Tibial artery (tissue), 4 donors: Measurements from ENCODE around the gene NFATC1.

Source experiments
- DNase-seq, 2 donors: peaks; one replicate each; pipeline ENCODE4 v3.0.0-alpha.2; 2019
- H3K27ac ChIP-seq, 2 donors: fragments of 200-600 bp; sonication (generic) in 1 of 2; 1 replicate in 1 of 2; 2 replicates in 1 of 2; pipeline ENCODE4 v1.5.1; 2018 to 2019; ENCODE audit warnings: mild to moderate bottlenecking in 1 of 2
- H3K27me3 ChIP-seq, 2 donors: fragments of 200-600 bp; sonication (generic) in 1 of 2; one replicate each; pipeline versions ENCODE4 v1.5.1 to v1.6.0; 2016 to 2019
- H3K36me3 ChIP-seq, 3 donors: fragments of 200-600 bp; sonication (generic) in 2 of 3; one replicate each; pipeline ENCODE4 v1.5.1; 2016 to 2019; ENCODE audit warnings: mild to moderate bottlenecking in 2 of 3
- H3K4me1 ChIP-seq, 4 donors: fragments of 200-600 bp; sonication (generic) in 2 of 4; 1 replicate in 3 of 4; 2 replicates in 1 of 4; pipeline ENCODE4 v1.5.1; 2016 to 2019
- H3K4me3 ChIP-seq, 2 donors: fragments of 200-600 bp; sonication (generic) in 1 of 2; 1 replicate in 1 of 2; 2 replicates in 1 of 2; pipeline ENCODE4 v1.5.1; 2018 to 2019; ENCODE audit warnings: mild to moderate bottlenecking in 2 of 2
- H3K9me3 ChIP-seq, 3 donors: fragments of 200-600 bp; sonication (generic) in 1 of 3; one replicate each; pipeline ENCODE4 v1.5.1; 2016 to 2019
- CTCF ChIP-seq, 2 experiments: fragments of 200-600 bp in 1 of 2; fragments of 450-650 bp in 1 of 2; IDR thresholded peaks; one replicate each; pipeline ENCODE4 v1.5.1; 2017 to 2019; ENCODE audit warnings: antibody characterized with exemption in 2 of 2, mild to moderate bottlenecking in 1 of 2, moderate library complexity in 1 of 2
- intact Hi-C: fragments of 100-400 bp; cut with DNase I; formaldehyde crosslinking; loops from one replicate; pipeline ENCODE4 v1.15.0; 2023; ENCODE audit warnings: low total_unique reads

NFATC1 gene

GRCh38 chr18:79383388-79384056 is 12.2 kb upstream of the NFATC1 start:
- Histone ChIP-seq H3K27ac (no peak overlapping the region), H3K9me3 (no peaks in the 10 kb centered on the region), H3K27me3 (peaks cover 0 to 21% of the 10 kb centered on the region in 2 donors), H3K36me3 (peaks cover 0 to 3% (median 0%) of the 10 kb centered on the region in 3 donors), H3K4me3 (no peak overlapping the region), H3K4me1 (peaks cover 0 to 15% (median 3%) of the 10 kb centered on the region in 4 donors)
- DNase-seq = no peak
- intact Hi-C loops = no loop called here
- no peak for TF ChIP-seq CTCF (IDR thresholded peaks at IDR 0.05)

GRCh38 chr18:79384151-79384807 is 11.5 kb upstream of the NFATC1 start:
- no peaks in the 10 kb centered on the region for H3K9me3 ChIP-seq
- no peak overlapping the region for H3K27ac ChIP-seq
- TF ChIP-seq CTCF (IDR thresholded peaks at IDR 0.05) = no peak
- no peak for DNase-seq
- H3K4me3 ChIP-seq = no peak overlapping the region
- intact Hi-C loops = no loop called here
- no peaks in the 10 kb centered on the region for H3K36me3 ChIP-seq
- H3K4me1 ChIP-seq = peaks cover 0 to 13% (median 2%) of the 10 kb centered on the region in 4 donors
- peaks cover 0 to 21% of the 10 kb centered on the region in 2 donors for H3K27me3 ChIP-seq

GRCh38 chr18:79384834-79385233 is 10.9 kb upstream of the NFATC1 start:
- no peak for DNase-seq
- no peaks in the 10 kb centered on the region for H3K36me3 ChIP-seq
- H3K9me3 ChIP-seq = no peaks in the 10 kb centered on the region
- no peak overlapping the region for H3K27ac ChIP-seq
- no peak overlapping the region for H3K4me3 ChIP-seq
- no peak for TF ChIP-seq CTCF (IDR thresholded peaks at IDR 0.05)
- peaks cover 0 to 26% of the 10 kb centered on the region in 2 donors for H3K27me3 ChIP-seq
- H3K4me1 ChIP-seq = peaks cover 0 to 11% (median 2%) of the 10 kb centered on the region in 4 donors
- intact Hi-C loops = no loop called here

- DNase-seq = no peak
- Histone ChIP-seq H3K27me3 (peaks cover 0 to 27% of the 10 kb centered on the region in 2 donors), H3K4me1 (peaks cover 0 to 11% (median 2%) of the 10 kb centered on the region in 4 donors), H3K36me3 (no peaks in the 10 kb centered on the region), H3K9me3 (no peaks in the 10 kb centered on the region), H3K27ac (no peak overlapping the region), H3K4me3 (no peak overlapping the region)
- no peak for TF ChIP-seq CTCF (IDR thresholded peaks at IDR 0.05)
- intact Hi-C loops = no loop called here
Observed at GRCh38 chr18:79385326-79385707, 10.4 kb upstream of the NFATC1 start.

GRCh38 chr18:79385708-79386341 is 9.9 kb upstream of the NFATC1 start:
- intact Hi-C loops = no loop called here
- TF ChIP-seq CTCF (IDR thresholded peaks at IDR 0.05) = no peak
- no peak for DNase-seq
- peaks cover 0 to 27% of the 10 kb centered on the region in 2 donors for H3K27me3 ChIP-seq
- no peaks in the 10 kb centered on the region for H3K9me3 ChIP-seq
- H3K27ac ChIP-seq = no peak overlapping the region
- H3K4me1 ChIP-seq = peaks cover 0 to 7% (median 2%) of the 10 kb centered on the region in 4 donors
- H3K4me3 ChIP-seq = no peak overlapping the region
- H3K36me3 ChIP-seq = no peaks in the 10 kb centered on the region
